Cardiac muscle cell (in vitro differentiated cells and primary cell): Measurements from ENCODE around the gene GNE. TPM values are rescaled to one million over a fixed set of nuclear protein-coding genes. Genes with fewer than 3 reads are reported as not detected.
A peak's percentile ranks its signal among the peaks of the same experiment; 100 is the strongest.
"Not testable (repeated sequence)": the region's sequence is repeated elsewhere in the genome, so short reads cannot be mapped to it uniquely, and the experiment has no call there.

Experiments used
- DNase-seq, 2 donors: peaks; one replicate each; pipeline versions ENCODE4 v3.0.0 to v3.0.0-alpha.2; 2010 to 2017; ENCODE audit warnings: low read depth in 1 of 2, low spot score in 1 of 2
- H3K27ac ChIP-seq: fragments of 200-600 bp; sonication (generic); 2 replicates; pipeline ENCODE4 v1.5.1; 2016
- H3K27me3 ChIP-seq: fragments of 200-600 bp; sonication (generic); 2 replicates; pipeline ENCODE4 v1.6.0; 2016; ENCODE audit warnings: control low read depth
- H3K36me3 ChIP-seq: fragments of 200-600 bp; sonication (generic); 2 replicates; pipeline ENCODE4 v1.5.1; 2016; ENCODE audit warnings: control low read depth
- H3K4me1 ChIP-seq: fragments of 200-600 bp; sonication (generic); 2 replicates; pipeline ENCODE4 v1.8.1; 2017; ENCODE audit warnings: low read depth, mild to moderate bottlenecking, mixed run types
- H3K4me3 ChIP-seq: fragments of 200-600 bp; sonication (generic); 2 replicates; pipeline ENCODE4 v1.5.1; 2016; ENCODE audit warnings: mild to moderate bottlenecking
- H3K9me3 ChIP-seq: fragments of 200-600 bp; sonication (generic); 2 replicates; pipeline ENCODE4 v1.5.1; 2017; ENCODE audit warnings: low read depth, mild to moderate bottlenecking, control low read depth
- polyA plus RNA-seq: library from polyadenylated mRNA; unstranded; fragments of >200 nt; fragmentation: Nextera tagmentation; extraction: Ambion mirVana; gene quantifications from 2 replicates; pipeline ENCODE4 v1.2.1, GENCODE V29; 2016
- total RNA-seq: library from RNA; depleted of rRNA; stranded (reverse); fragments of >200 nt; gene quantifications from 2 replicates; pipeline ENCODE4 v1.2.3, GENCODE V29; 2016
- TF ChIP-seq, protein P1 (sequence below): IDR thresholded peaks from 2 replicates; pipeline ENCODE4 v1.5.1; 2012; ENCODE audit warnings: low read depth, mild to moderate bottlenecking, low read length

GNE gene, protein sequence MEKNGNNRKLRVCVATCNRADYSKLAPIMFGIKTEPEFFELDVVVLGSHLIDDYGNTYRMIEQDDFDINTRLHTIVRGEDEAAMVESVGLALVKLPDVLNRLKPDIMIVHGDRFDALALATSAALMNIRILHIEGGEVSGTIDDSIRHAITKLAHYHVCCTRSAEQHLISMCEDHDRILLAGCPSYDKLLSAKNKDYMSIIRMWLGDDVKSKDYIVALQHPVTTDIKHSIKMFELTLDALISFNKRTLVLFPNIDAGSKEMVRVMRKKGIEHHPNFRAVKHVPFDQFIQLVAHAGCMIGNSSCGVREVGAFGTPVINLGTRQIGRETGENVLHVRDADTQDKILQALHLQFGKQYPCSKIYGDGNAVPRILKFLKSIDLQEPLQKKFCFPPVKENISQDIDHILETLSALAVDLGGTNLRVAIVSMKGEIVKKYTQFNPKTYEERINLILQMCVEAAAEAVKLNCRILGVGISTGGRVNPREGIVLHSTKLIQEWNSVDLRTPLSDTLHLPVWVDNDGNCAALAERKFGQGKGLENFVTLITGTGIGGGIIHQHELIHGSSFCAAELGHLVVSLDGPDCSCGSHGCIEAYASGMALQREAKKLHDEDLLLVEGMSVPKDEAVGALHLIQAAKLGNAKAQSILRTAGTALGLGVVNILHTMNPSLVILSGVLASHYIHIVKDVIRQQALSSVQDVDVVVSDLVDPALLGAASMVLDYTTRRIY
- total RNA-seq (9.5 and 16.7 TPM in 2 replicates), polyA plus RNA-seq (3.6 and 6.1 TPM in 2 replicates)

DNA sequence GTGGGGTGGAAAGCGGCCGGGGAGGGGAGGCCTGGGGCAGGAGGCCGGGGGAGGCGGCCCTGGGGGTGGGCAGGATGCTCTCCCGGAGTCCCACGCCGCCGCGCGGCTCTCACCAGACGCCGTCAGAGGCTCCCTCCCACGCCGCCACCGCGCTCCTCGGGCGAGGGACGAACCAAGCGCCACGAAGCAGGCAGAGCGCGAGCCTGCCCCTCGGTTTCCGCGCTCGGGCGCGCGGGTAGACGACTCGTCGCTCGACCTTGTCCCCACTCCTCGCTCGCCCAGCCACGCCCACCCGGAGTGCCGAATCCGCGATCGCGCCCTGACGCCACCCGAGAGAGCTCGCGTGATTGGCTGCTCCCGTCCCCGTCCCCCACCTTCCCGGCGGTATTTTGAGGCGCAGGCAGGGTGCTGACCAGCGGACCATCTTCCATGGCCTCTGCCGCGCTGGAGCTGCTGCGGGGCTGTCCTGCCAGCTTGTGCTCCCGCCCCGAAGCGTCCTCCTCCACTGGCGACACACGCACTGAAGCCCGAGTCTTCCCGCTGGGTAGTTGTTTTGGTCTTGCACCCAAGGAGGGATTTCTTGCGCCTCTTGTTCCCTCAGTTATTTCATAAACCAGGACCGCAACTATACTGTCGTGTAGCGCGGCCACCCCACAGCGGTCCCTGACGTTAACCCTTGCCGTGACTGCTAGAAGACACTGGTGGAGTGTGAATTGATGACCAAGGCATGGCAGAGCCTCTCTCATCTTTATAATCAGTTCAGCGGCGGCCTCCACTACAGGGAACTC lies at the start of gene GNE:
TSS of gene GNE (minus strand) at position 241 of the 788 bp plus-strand sequence. CDS start 9,093 bp downstream, outside the sequence.
- Histone ChIP-seq H3K27me3 (no peaks in the 10 kb centered on the region), H3K4me1 (no peaks in the 10 kb centered on the region), H3K36me3 (no peaks in the 10 kb centered on the region), H3K27ac (peak within 1 kb of the TSS; percentile 84), H3K9me3 (no peaks in the 10 kb centered on the region), H3K4me3 (peak within 1 kb of the TSS; percentile 71)
- peak; percentile 98 for DNase-seq
- TF ChIP-seq, protein P1, sequence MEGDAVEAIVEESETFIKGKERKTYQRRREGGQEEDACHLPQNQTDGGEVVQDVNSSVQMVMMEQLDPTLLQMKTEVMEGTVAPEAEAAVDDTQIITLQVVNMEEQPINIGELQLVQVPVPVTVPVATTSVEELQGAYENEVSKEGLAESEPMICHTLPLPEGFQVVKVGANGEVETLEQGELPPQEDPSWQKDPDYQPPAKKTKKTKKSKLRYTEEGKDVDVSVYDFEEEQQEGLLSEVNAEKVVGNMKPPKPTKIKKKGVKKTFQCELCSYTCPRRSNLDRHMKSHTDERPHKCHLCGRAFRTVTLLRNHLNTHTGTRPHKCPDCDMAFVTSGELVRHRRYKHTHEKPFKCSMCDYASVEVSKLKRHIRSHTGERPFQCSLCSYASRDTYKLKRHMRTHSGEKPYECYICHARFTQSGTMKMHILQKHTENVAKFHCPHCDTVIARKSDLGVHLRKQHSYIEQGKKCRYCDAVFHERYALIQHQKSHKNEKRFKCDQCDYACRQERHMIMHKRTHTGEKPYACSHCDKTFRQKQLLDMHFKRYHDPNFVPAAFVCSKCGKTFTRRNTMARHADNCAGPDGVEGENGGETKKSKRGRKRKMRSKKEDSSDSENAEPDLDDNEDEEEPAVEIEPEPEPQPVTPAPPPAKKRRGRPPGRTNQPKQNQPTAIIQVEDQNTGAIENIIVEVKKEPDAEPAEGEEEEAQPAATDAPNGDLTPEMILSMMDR = no peak

DNA sequence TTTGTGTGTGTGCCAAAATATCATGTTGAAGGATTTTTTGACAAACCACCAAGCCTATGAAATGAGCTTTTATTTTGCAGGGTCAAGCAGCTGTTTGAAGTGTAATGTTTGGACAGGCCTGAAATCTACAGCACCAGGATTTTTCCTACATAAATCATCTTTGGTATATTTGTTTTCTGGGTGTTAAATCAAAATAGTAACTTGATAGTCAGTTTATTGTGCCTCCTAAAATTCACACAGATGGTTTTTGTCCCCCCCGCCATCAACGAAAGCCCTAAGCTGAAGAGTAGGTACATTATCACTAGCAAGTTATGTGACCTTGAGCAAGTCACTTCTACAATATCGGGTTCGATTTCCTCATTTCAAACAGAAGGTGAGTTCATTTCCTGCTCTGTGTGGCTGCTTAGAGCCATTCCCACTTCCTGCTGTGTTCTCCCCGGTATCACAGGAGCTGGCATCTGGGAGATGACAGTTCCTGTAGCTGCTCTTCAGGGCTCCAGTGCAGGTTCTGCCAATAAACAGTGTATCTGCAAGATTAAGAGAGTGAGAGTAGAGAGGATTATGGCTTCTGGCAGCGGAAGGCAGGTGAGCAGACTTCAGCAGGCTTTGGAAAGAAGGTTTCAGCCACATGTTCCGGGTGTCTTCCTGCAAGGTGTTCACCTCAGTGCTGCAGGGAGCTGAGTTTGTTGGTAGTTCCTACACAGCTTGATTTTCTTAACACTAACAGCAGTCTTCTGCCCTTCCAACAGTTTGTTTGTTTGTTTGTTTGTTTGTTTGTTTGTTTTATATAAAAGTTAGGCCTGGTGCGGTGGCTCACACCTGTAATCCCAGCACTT lies 48.4 kb upstream of the GNE start:
- H3K36me3 ChIP-seq = no peaks in the 10 kb centered on the region
- no peak overlapping the region for H3K4me3 ChIP-seq
- no peaks in the 10 kb centered on the region for H3K27me3 ChIP-seq
- DNase-seq = peak in 1 of 2 donors; percentile 22
- no peaks in the 10 kb centered on the region for H3K4me1 ChIP-seq
- H3K9me3 ChIP-seq = no peaks in the 10 kb centered on the region
- TF ChIP-seq, protein P1 = no peak
- no peak overlapping the region for H3K27ac ChIP-seq

DNA sequence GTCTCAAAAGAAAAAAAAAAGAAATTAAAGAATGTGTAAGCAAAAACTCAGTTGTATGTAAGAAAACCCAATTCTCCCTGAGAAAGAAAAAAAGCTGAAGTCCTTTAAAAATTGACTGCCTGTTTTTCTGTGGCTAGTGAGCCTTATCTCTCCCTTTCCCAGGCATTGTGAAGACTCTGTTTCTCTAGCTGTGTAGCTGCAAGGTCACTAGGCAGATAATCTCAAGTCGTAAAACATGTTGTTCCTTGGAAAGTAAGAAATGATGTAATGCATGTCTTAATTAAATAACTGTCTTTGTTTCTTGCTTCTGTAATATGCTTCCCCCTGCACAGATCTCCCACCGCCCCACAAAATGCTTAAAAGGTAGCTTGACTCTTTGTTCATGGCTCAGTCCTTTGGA lies 46.1 kb upstream of the GNE start:
- not testable (repeated sequence) for H3K27me3 ChIP-seq, H3K27ac ChIP-seq, H3K9me3 ChIP-seq, DNase-seq, H3K4me1 ChIP-seq, H3K4me3 ChIP-seq, H3K36me3 ChIP-seq

DNA sequence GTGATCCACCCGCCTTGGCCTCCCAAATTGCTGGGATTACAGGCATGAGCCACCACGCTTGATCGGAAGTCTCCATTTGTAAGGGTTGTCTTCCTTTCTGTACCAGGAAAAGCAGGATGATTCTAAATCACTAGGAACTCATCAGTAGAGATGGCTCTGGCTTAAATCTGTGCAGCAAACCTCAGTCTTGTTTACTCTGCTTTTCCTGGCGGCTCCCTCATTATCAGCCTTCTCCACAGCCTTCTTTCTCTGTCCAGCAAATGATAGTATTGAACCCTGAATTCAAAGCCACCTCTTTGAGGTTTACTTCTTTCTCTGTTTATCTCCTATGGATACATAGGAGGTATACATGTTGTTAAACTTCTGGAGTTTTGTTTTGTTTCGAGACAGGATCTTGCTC lies 43.0 kb upstream of the GNE start:
- Histone ChIP-seq H3K27ac (no peak overlapping the region), H3K4me1 (no peaks in the 10 kb centered on the region), H3K27me3 (no peaks in the 10 kb centered on the region), H3K9me3 (no peaks in the 10 kb centered on the region), H3K36me3 (no peaks in the 10 kb centered on the region), H3K4me3 (no peak overlapping the region)
- DNase-seq = no peak
- TF ChIP-seq, protein P1 = no peak

DNA sequence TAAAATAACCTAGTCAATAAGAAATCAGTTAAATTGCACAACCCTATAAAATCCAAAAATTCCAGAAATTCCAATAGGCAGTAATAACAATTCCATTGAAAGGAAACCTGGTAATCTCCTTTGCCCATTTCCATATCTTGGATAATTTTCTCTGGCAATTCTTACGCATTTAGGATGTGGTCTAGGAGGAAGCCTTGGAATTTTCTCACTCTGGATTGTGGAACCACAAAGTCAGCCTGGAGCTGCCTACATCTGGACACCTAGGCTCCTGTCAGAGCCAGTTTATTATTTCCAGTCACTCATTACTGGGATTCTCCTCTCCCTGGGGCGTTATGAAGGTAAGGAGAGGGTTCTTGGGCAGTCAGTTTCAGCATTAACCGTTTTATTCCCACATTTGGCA lies 40.3 kb upstream of the GNE start:
- no peaks in the 10 kb centered on the region for H3K4me1 ChIP-seq
- no peak overlapping the region for H3K4me3 ChIP-seq
- TF ChIP-seq, protein P1 = no peak
- DNase-seq = peak in 1 of 2 donors; percentile 61
- no peak overlapping the region for H3K27ac ChIP-seq
- H3K9me3 ChIP-seq = no peaks in the 10 kb centered on the region
- H3K36me3 ChIP-seq = no peaks in the 10 kb centered on the region
- no peaks in the 10 kb centered on the region for H3K27me3 ChIP-seq
